Stimulated activated memory B cell treated with anti-CD40 and anti-IgM and Interleukin-4, amounts not matched to agents 10 μg/mL and 1 μg/mL and 100 μg/mL, for 72 hours (primary cell): ENCODE data around the gene CTBP2.

Source experiments
- ATAC-seq: fragments of 150-1000 bp; cut with Tn5 transposase; 2 replicates; pipeline ENCODE4 v1.10.0; 2021
- H3K27ac Mint-ChIP-seq: one replicate; pipeline ENCODE4 v1.8.0; 2022; ENCODE audit warnings: mild to moderate bottlenecking, mixed read lengths
- H3K27me3 Mint-ChIP-seq: one replicate; pipeline ENCODE4 v1.8.0; 2022; ENCODE audit warnings: mixed read lengths
- H3K36me3 Mint-ChIP-seq: one replicate; pipeline ENCODE4 v1.8.0; 2022; ENCODE audit warnings: mixed read lengths
- H3K4me1 Mint-ChIP-seq: one replicate; pipeline ENCODE4 v1.8.0; 2022; ENCODE audit warnings: mixed read lengths
- H3K4me3 Mint-ChIP-seq: one replicate; pipeline ENCODE4 v1.8.0; 2022; ENCODE audit warnings: mild to moderate bottlenecking, moderate library complexity, mixed read lengths
- H3K9me3 Mint-ChIP-seq: one replicate; pipeline ENCODE4 v1.8.0; 2022; ENCODE audit warnings: mixed read lengths

CTBP2 gene

GRCh38 chr10:125130916-125131315 is 29.4 kb downstream of the CTBP2 start:
- no peak overlapping the region for H3K4me3 Mint-ChIP-seq
- H3K4me1 Mint-ChIP-seq: no peaks in the 10 kb centered on the region

GRCh38 chr10:125130260-125130659 is 30.1 kb downstream of the CTBP2 start:
- no peaks in the 10 kb centered on the region for H3K36me3 Mint-ChIP-seq
- ATAC-seq: no peak
- no peaks in the 10 kb centered on the region for H3K4me1 Mint-ChIP-seq
- no peak overlapping the region for H3K4me3 Mint-ChIP-seq
- no peak overlapping the region for H3K27ac Mint-ChIP-seq
- peaks cover 44% of the 10 kb centered on the region for H3K27me3 Mint-ChIP-seq
- no peaks in the 10 kb centered on the region for H3K9me3 Mint-ChIP-seq

More at GRCh38 chr10:125130916-125131315, 29.4 kb downstream of the CTBP2 start:
- H3K36me3 Mint-ChIP-seq: no peaks in the 10 kb centered on the region
- H3K27me3 Mint-ChIP-seq: peaks cover 49% of the 10 kb centered on the region
- no peaks in the 10 kb centered on the region for H3K9me3 Mint-ChIP-seq
- ATAC-seq: no peak
- H3K27ac Mint-ChIP-seq: no peak overlapping the region

DNA sequence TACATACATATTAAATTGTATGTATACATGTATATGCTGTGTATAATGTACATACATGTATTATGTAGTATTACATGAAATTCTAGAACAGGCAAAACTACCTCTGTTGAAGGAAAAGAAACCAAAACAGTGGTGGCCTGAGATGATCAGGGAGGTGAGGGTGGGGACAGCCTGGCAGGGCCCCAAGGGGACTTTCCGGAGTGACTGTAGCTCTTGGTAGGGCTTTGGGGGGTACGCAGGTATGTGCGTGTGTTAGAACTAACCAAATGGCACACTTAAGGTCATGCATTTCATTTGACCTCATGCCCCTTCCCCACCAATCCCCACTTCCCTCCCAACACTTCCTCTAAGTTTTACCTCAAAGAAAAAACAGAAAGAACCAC is 31.3 kb downstream of the CTBP2 start:
- no peak for ATAC-seq
- H3K4me1 Mint-ChIP-seq: no peaks in the 10 kb centered on the region
- H3K27ac Mint-ChIP-seq: no peak overlapping the region
- H3K9me3 Mint-ChIP-seq: no peaks in the 10 kb centered on the region
- no peaks in the 10 kb centered on the region for H3K36me3 Mint-ChIP-seq
- no peak overlapping the region for H3K4me3 Mint-ChIP-seq
- peaks cover 40% of the 10 kb centered on the region for H3K27me3 Mint-ChIP-seq

DNA sequence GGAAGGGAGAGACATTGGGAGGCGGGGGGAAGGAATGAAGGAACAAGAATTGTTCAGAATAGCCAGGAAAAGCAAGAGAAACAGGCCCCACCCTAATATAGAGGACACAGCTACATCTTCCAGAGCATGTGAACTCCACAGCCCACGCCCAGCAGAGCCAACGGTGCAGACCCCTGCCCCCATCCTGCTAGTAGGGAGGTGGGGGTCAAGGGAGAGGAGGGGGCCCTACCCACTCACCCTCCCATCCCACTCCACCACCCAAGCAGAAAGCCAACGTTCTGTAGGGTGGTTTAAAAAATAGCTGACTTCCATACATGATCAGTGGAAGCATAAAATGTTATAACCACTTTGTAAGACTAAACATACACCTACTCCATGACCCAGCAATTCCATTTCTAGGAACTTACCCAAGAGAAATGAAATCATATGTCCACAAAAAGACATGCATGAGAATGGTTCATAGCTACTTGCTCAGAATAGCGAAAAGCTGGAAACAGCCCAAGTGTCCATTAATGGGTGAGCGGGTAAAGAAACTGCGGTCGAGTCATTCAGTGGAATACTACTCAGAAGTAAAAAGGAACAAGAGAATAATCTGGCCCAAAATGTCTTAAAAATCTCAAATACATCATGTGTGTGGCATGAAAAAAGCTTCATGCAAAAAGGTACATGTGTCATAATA is 31.8 kb downstream of the CTBP2 start:
- H3K27me3 Mint-ChIP-seq: peaks cover 45% of the 10 kb centered on the region
- no peak for ATAC-seq
- H3K4me1 Mint-ChIP-seq: no peaks in the 10 kb centered on the region
- no peaks in the 10 kb centered on the region for H3K9me3 Mint-ChIP-seq
- H3K27ac Mint-ChIP-seq: no peak overlapping the region
- H3K4me3 Mint-ChIP-seq: no peak overlapping the region
- no peaks in the 10 kb centered on the region for H3K36me3 Mint-ChIP-seq

GRCh38 chr10:125127986-125128385 is 32.4 kb downstream of the CTBP2 start:
- no peak overlapping the region for H3K4me3 Mint-ChIP-seq
- no peak for ATAC-seq

GRCh38 chr10:125127110-125127509 is 33.3 kb downstream of the CTBP2 start:
- no peaks in the 10 kb centered on the region for H3K4me1 Mint-ChIP-seq
- H3K9me3 Mint-ChIP-seq: no peaks in the 10 kb centered on the region
- peaks cover 35% of the 10 kb centered on the region for H3K27me3 Mint-ChIP-seq
- H3K4me3 Mint-ChIP-seq: no peak overlapping the region
- no peaks in the 10 kb centered on the region for H3K36me3 Mint-ChIP-seq
- no peak for ATAC-seq
- H3K27ac Mint-ChIP-seq: no peak overlapping the region

More at GRCh38 chr10:125127986-125128385, 32.4 kb downstream of the CTBP2 start:
- Mint-ChIP-seq H3K9me3 (no peaks in the 10 kb centered on the region), H3K36me3 (no peaks in the 10 kb centered on the region), H3K27me3 (peaks cover 43% of the 10 kb centered on the region), H3K4me1 (no peaks in the 10 kb centered on the region), H3K27ac (no peak overlapping the region)

DNA sequence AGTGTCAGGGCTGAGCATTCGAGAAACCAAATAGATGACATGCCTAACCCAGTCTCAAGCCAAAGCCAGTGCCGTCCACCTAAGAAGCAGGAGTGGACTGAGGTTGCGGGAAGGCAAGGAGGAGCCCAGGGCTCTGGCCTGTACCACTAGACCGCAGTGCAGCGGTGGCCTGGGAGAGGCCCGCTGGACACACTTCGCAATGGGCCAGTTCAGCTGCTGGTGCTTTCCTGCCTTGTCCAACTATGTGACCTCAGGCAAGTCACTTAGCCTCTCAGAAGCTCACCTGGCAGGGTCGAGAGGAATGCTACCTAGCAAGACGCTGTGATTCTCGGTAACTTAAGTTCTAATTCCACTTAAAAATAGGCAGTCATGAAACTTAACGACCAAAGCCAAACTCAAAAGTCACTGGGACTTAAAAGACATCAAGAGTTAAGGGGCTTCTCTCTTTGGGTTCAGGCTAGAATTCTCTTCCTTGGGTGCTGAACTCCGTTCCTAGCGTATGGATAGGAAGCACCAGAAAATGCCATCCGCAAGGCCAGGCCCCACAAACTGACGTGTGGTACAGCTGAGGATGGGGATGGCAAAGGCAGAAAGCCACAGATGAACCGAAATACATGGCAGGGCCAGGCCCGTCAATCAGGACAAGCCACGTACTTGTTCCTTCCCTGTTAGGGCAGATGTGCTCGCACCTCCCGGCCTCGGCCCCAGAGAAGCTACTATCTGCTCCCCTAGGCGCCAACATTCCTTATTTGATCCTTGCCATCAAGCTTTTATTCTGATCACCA is 34.2 kb downstream of the CTBP2 start:
- no peaks in the 10 kb centered on the region for H3K36me3 Mint-ChIP-seq
- H3K9me3 Mint-ChIP-seq: no peaks in the 10 kb centered on the region
- H3K27ac Mint-ChIP-seq: no peak overlapping the region
- no peaks in the 10 kb centered on the region for H3K4me1 Mint-ChIP-seq
- H3K4me3 Mint-ChIP-seq: no peak overlapping the region
- H3K27me3 Mint-ChIP-seq: peaks cover 35% of the 10 kb centered on the region
- no peak for ATAC-seq

DNA sequence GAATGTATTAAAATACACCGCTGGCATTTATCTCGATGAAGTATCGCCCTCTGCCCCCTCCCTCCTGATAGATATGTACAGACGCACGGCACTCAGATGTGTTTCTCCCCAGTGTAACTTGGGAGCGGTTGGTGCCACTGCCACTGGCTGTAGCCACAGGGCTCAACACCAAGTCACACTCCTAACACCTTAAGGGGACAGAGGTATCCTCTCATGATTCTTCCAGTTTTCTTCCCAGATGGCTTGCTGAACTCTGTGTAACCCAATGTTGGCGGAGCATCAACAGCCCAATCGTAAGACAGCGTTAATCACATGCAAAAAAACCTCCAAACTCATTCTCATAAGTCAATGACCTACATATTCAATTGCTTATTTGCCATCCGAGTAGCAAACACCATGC is 35.5 kb downstream of the CTBP2 start:
- ATAC-seq: no peak
- Mint-ChIP-seq H3K27me3 (peaks cover 35% of the 10 kb centered on the region), H3K9me3 (no peaks in the 10 kb centered on the region), H3K4me3 (no peak overlapping the region), H3K36me3 (no peaks in the 10 kb centered on the region), H3K27ac (no peak overlapping the region), H3K4me1 (no peaks in the 10 kb centered on the region)

DNA sequence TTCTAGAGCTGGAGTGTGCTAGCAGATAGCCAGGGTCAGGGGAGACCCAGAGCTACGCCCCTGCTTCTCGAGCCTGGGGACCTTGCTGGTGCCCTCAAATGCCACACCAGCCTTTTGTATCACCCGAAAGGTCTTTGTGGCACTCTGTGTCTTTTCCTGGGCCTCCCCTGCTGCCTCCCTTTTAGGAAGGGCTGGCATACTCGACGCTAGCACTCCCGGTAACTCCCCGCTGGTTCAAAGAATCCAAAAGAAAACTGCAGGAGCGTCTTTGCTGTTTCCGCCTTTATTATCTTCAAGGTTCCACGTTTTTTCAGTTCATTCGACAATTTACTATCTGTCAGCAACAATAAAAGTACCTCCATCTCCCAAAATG is 36.3 kb downstream of the CTBP2 start:
- Mint-ChIP-seq H3K9me3 (no peaks in the 10 kb centered on the region), H3K36me3 (no peaks in the 10 kb centered on the region), H3K4me1 (no peaks in the 10 kb centered on the region), H3K27me3 (peaks cover 35% of the 10 kb centered on the region), H3K27ac (no peak overlapping the region), H3K4me3 (no peak overlapping the region)
- no peak for ATAC-seq

DNA sequence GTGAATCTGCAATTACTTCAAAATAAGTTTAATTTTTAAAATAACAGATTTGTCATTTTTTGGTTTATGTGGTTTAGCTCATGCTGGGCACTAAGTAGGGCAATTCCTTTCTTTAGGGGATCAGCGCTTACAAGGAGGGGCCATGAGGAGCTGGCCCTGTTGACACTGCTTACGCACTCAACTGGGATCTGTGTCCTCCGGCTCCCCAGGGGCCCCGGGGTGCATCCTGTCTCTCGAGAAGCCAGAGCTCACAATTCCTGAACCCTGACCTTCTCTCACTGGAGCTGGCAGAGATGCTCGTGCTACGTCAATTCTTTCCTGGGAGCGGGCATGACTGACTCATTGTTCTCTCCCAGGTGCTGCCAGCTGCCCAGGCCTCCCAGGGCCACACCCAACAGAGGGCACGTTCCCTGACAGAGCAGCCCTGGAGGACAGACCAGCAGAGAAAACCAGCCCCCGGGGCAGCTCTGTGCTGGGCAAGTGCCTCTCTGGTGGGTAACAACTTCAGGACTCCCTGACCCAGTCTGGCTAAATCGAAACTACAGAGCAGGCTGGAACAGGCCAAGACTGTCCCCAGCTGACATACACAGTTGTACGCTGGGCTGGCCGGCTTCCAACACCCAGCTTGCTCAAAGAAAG is 36.8 kb downstream of the CTBP2 start:
- H3K36me3 Mint-ChIP-seq: no peaks in the 10 kb centered on the region
- no peak for ATAC-seq

DNA sequence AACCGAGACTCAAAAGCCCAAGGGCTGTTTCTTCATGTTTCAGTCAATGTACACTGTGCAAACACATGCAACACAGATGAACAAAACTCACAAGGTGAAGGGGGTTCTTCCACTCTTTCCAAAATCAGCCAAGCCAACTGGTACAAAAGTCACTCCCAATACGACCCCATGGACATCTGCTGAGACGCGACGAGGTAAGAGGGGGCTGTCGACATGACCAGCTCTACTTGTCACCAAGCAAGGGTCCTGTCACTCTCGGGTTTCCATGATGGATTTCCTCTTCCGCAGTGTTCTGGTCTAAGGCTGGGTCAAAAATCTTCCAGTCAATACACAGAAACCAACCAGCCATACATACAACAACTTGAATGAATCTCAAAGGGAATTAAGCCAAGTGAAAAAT is 37.8 kb downstream of the CTBP2 start:
- ATAC-seq: no peak
- no peak overlapping the region for H3K27ac Mint-ChIP-seq
- H3K27me3 Mint-ChIP-seq: peaks cover 34% of the 10 kb centered on the region
- H3K4me3 Mint-ChIP-seq: no peak overlapping the region
- H3K4me1 Mint-ChIP-seq: no peaks in the 10 kb centered on the region
- no peaks in the 10 kb centered on the region for H3K9me3 Mint-ChIP-seq
- no peaks in the 10 kb centered on the region for H3K36me3 Mint-ChIP-seq

More for the DNA sequence above, 36.8 kb downstream of the CTBP2 start:
- Mint-ChIP-seq H3K4me3 (no peak overlapping the region), H3K9me3 (no peaks in the 10 kb centered on the region), H3K4me1 (no peaks in the 10 kb centered on the region), H3K27ac (no peak overlapping the region), H3K27me3 (peaks cover 35% of the 10 kb centered on the region)

DNA sequence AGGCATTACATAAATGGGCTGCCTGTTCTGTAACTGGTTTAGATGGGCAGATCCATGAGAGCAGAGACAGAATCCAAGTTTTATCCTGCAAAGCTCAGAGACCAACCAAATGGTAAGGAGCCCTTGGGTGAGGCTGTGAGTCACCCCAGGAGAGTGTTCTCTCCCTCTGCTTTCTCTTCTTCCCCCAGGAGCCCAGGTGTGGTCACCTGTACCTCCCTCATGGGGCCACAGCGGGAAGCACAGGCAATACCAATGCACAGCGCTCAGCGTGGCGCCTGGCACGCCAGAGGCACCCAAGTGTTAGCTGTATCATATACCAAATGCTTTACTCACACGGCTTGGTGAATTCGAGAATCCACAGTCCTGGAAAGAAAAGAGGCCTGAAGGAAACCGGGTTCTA is 39.4 kb downstream of the CTBP2 start:
- H3K9me3 Mint-ChIP-seq: no peaks in the 10 kb centered on the region
- no peaks in the 10 kb centered on the region for H3K4me1 Mint-ChIP-seq
- H3K27me3 Mint-ChIP-seq: peaks cover 39% of the 10 kb centered on the region
- no peak for ATAC-seq
- no peak overlapping the region for H3K27ac Mint-ChIP-seq
- H3K4me3 Mint-ChIP-seq: no peak overlapping the region
- no peaks in the 10 kb centered on the region for H3K36me3 Mint-ChIP-seq

DNA sequence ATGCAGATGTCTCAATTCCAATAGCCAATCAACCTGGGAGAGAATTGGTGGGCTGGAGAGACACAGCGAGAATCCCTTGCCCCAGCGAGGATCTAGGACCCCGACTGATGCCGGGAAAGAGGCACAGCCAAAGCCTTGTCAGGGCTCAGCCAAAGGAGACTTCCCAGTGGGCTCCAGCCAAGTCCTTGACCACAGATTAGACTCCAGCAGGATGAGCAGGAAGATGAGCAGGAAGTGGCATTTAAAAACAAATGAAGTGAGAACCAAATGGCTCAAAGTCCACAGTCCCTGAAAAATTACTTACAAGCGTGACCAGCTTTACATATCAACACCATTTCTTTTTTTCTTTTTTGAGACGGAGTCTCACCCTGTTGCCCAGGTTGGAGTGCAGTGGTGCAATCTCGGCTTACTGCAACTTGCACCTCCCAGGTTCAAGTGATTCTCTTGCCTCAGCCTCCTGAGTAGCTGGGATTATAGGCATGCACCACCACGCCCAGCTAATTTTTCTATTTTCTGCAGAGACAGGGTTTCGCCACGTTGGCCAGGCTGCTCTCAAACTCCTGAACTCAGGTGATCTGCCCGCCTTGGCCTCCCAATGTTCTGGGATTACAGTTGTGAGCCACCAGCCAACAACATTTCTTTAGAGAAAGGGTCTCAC is 40.2 kb downstream of the CTBP2 start:
- Mint-ChIP-seq H3K27ac (no peak overlapping the region), H3K36me3 (no peaks in the 10 kb centered on the region), H3K27me3 (peaks cover 45% of the 10 kb centered on the region), H3K9me3 (no peaks in the 10 kb centered on the region), H3K4me3 (no peak overlapping the region), H3K4me1 (no peaks in the 10 kb centered on the region)
- no peak for ATAC-seq

DNA sequence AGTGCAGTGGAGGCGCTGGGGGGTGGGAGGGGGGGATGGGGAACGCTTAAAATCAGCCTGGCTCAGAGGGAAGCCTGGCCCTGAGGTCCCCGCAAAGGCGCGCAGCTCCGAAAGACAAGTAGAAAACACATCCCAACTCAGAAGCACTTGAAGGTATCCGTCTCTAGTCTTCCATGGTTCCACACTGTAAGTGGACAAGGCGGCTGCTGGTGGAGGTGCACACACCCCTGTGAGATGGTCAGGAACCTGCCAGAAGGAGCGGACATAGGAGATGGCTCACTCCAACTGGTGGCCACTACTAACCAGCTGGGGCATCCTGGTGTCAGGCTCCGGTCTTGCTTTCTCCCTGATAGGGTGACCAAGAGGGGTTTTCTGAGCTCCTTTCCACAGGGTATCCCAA is 41.7 kb downstream of the CTBP2 start:
- Mint-ChIP-seq H3K27me3 (peaks cover 36% of the 10 kb centered on the region), H3K27ac (no peak overlapping the region), H3K36me3 (no peaks in the 10 kb centered on the region), H3K9me3 (no peaks in the 10 kb centered on the region), H3K4me3 (no peak overlapping the region), H3K4me1 (no peaks in the 10 kb centered on the region)
- ATAC-seq: no peak

DNA sequence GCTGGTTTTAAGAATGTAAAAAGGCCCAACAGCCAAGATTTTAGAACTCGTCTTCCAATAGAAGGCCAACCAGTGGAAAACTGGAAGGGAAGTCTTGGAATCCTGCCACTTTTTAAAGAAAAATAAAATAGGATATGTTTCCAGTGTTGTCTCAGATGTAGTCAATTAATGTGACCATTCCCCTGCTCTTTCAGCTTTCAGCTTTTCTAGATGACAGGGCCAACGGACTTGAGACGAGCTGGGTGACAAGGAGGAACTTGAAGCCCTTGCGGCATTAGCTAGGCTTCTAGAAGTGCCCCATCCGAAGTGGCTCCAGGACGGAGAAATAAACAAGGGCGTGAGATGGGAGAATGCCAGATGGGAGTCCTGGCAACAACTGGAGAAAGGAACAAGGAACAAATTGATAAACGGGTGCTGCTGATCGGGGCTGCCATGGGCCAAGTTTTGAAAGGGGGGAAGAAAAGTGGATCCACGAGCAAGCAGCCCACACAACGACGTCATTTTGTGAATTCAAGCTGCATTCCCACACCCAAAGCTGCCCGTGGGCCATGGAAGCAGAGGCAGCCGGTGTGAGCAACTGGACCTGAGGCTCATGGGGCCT is 42.3 kb downstream of the CTBP2 start:
- peaks cover 31% of the 10 kb centered on the region for H3K27me3 Mint-ChIP-seq
- H3K4me3 Mint-ChIP-seq: no peak overlapping the region
- H3K27ac Mint-ChIP-seq: no peak overlapping the region
- no peak for ATAC-seq
- H3K4me1 Mint-ChIP-seq: no peaks in the 10 kb centered on the region
- H3K36me3 Mint-ChIP-seq: no peaks in the 10 kb centered on the region
- H3K9me3 Mint-ChIP-seq: no peaks in the 10 kb centered on the region
